Prostate gland (tissue), 2 donors: ENCODE measurements around the gene MPEG1. TPM values are rescaled to one million over a fixed set of nuclear protein-coding genes. Genes with fewer than 3 reads are reported as not detected.

Source experiments
- DNase-seq: peaks from one replicate; pipeline ENCODE4 v3.0.0-alpha.2; 2019; ENCODE audit warnings: low spot score
- H3K27ac ChIP-seq, 2 donors: fragments of 200-600 bp; sonication (generic); 2 replicates each; pipeline ENCODE4 v1.5.1; 2017 to 2019
- H3K27me3 ChIP-seq: fragments of 200-600 bp; sonication (generic); replicated peaks from 2 replicates; pipeline ENCODE4 v1.5.1; 2019; ENCODE audit not compliant: insufficient read depth
- H3K36me3 ChIP-seq, 2 donors: fragments of 200-600 bp; sonication (generic); 1 replicate in 1 of 2; 2 replicates in 1 of 2; pipeline versions ENCODE4 v1.5.1 to v1.8.1; 2017 to 2019
- H3K4me1 ChIP-seq: fragments of 200-600 bp; sonication (generic); replicated peaks from 2 replicates; pipeline ENCODE4 v1.5.1; 2019
- H3K4me3 ChIP-seq, 2 donors: fragments of 200-600 bp; sonication (generic); 2 replicates each; pipeline ENCODE4 v1.5.1; 2017 to 2019
- H3K9me3 ChIP-seq: fragments of 200-600 bp; sonication (generic); 2 replicates; pipeline ENCODE4 v1.5.1; 2017
- CTCF ChIP-seq, 4 experiments: fragments of 200-600 bp in 2 of 4; fragments of 450-650 bp in 2 of 4; sonication (generic) in 2 of 4; IDR thresholded peaks; 1 replicate in 3 of 4; 2 replicates in 1 of 4; pipeline ENCODE4 v1.5.1; 2016 to 2019; ENCODE audit warnings: antibody characterized with exemption in 4 of 4, mild to moderate bottlenecking in 2 of 4, moderate library complexity in 2 of 4
- POLR2A ChIP-seq: fragments of 450-650 bp; IDR thresholded peaks from one replicate; pipeline ENCODE4 v1.6.1; 2016; ENCODE audit warnings: antibody characterized with exemption, mild to moderate bottlenecking
- POLR2AphosphoS5 ChIP-seq: sonication (generic); formaldehyde crosslinking; IDR thresholded peaks from one replicate; pipeline ENCODE4 v1.6.1; 2017; ENCODE audit warnings: antibody characterized with exemption
- WGBS: methylation state at CpG from one replicate; pipeline ENCODE4 v1.1.5; 2018; 5-methylcytosine and 5-hydroxymethylcytosine counted together
- intact Hi-C: fragments of 100-400 bp; cut with DNase I; formaldehyde crosslinking; loops from one replicate; pipeline ENCODE4 v1.14.2; 2022
- total RNA-seq, 2 donors: library from RNA; depleted of rRNA; stranded (reverse); fragments of >200 nt; gene quantifications; one replicate each; pipeline ENCODE4 v1.1.0, GENCODE V29; 2016

The MPEG1 gene
- total RNA-seq, 2 donors from 2014 or later: 3.2 to 8.2 TPM

GRCh38 chr11:59191095-59191494 lies 21.6 kb downstream of the MPEG1 start:
- Histone ChIP-seq H3K4me1 (no peaks in the 10 kb centered on the region), H3K36me3 (no peaks in the 10 kb centered on the region), H3K4me3 (no peak overlapping the region), H3K27me3 (no peaks in the 10 kb centered on the region), H3K27ac (no peak overlapping the region), H3K9me3 (no peaks in the 10 kb centered on the region)
- no peak for DNase-seq
- intact Hi-C loops: no loop called here
- WGBS: 94% methylated on average over 4 of the region's 4 CpGs
- no peak for TF ChIP-seq POLR2A
- no peak for TF ChIP-seq POLR2AphosphoS5

- WGBS: 45% methylated on average over 4 of the region's 4 CpGs
- no peak overlapping the region for H3K27ac ChIP-seq
- H3K9me3 ChIP-seq: no peaks in the 10 kb centered on the region
- DNase-seq: no peak
- H3K4me3 ChIP-seq: no peak overlapping the region
- TF ChIP-seq CTCF (IDR thresholded peaks at IDR 0.05) (no peak), POLR2A (no peak), POLR2AphosphoS5 (no peak)
- intact Hi-C loops: no loop called here
- no peaks in the 10 kb centered on the region for H3K4me1 ChIP-seq
- H3K27me3 ChIP-seq: no peaks in the 10 kb centered on the region
- no peaks in the 10 kb centered on the region for H3K36me3 ChIP-seq
Observed at GRCh38 chr11:59189986-59190385, 22.7 kb downstream of the MPEG1 start.

- Histone ChIP-seq H3K27ac (no peak overlapping the region), H3K4me1 (no peaks in the 10 kb centered on the region), H3K36me3 (no peaks in the 10 kb centered on the region), H3K27me3 (no peaks in the 10 kb centered on the region), H3K9me3 (no peaks in the 10 kb centered on the region), H3K4me3 (no peak overlapping the region)
- DNase-seq: no peak
- TF ChIP-seq POLR2A (no peak), CTCF (IDR thresholded peaks at IDR 0.05) (no peak), POLR2AphosphoS5 (no peak)
- WGBS: 90% methylated on average over 4 of the region's 4 CpGs
- intact Hi-C loops: no loop called here
Observed at GRCh38 chr11:59188954-59189353, 23.8 kb downstream of the MPEG1 start.

- WGBS: 73% methylated on average over 6 of the region's 6 CpGs
- no peak overlapping the region for H3K27ac ChIP-seq
Observed at GRCh38 chr11:59187587-59187986, 25.1 kb downstream of the MPEG1 start.

GRCh38 chr11:59187035-59187434 lies 25.7 kb downstream of the MPEG1 start:
- Histone ChIP-seq H3K4me1 (no peaks in the 10 kb centered on the region), H3K27ac (no peak overlapping the region), H3K36me3 (no peaks in the 10 kb centered on the region), H3K4me3 (no peak overlapping the region), H3K9me3 (no peaks in the 10 kb centered on the region), H3K27me3 (no peaks in the 10 kb centered on the region)
- intact Hi-C loops: no loop called here
- TF ChIP-seq POLR2A (no peak), POLR2AphosphoS5 (no peak), CTCF (IDR thresholded peaks at IDR 0.05) (no peak)
- WGBS: 51% methylated on average over 3 of the region's 3 CpGs
- DNase-seq: no peak

More at GRCh38 chr11:59187587-59187986, 25.1 kb downstream of the MPEG1 start:
- no peak for DNase-seq
- Histone ChIP-seq H3K27me3 (no peaks in the 10 kb centered on the region), H3K4me1 (no peaks in the 10 kb centered on the region), H3K36me3 (no peaks in the 10 kb centered on the region), H3K9me3 (no peaks in the 10 kb centered on the region), H3K4me3 (no peak overlapping the region)
- intact Hi-C loops: no loop called here
- no peak for TF ChIP-seq CTCF (IDR thresholded peaks at IDR 0.05)
- no peak for TF ChIP-seq POLR2A
- TF ChIP-seq POLR2AphosphoS5: no peak
